H1 (cell line): ENCODE results near the gene JAKMIP3. TPM values are rescaled to one million over a fixed set of nuclear protein-coding genes. Genes with fewer than 3 reads are reported as not detected.

Experiments used
- CTCF ChIA-PET: fragments of 300-600 bp; sonication (Branson Sonifier 250); formaldehyde crosslinking; loops from one replicate; lab custom pipeline; 2021; ENCODE audit not compliant: partially characterized antibody; lab: Charles Lee
- POLR2A ChIA-PET: fragments of 300-600 bp; sonication (Branson Sonifier 250); formaldehyde crosslinking; loops from one replicate; lab custom pipeline; 2021; ENCODE audit warnings: inconsistent platforms; ENCODE audit not compliant: partially characterized antibody; lab: Charles Lee
- DNase-seq, 2 experiments: peaks; one replicate each; pipeline versions ENCODE4 v3.0.0 to v3.0.0-alpha.2; 2010 to 2022; ENCODE audit warnings: low spot score in 2 of 2, low read depth in 1 of 2, mixed read lengths in 1 of 2
- FAIRE-seq: peaks from 2 replicates; lab custom pipeline; 2011; peaks lifted over from hg19 to GRCh38; lab: Jason Lieb, UNC
- H2AFZ ChIP-seq: 2 replicates; pipeline ENCODE4 v1.8.1; 2012; ENCODE audit warnings: low read length, inconsistent platforms
- H2AK5ac ChIP-seq: 2 replicates; pipeline ENCODE4 v1.6.1; 2013; ENCODE audit warnings: low read depth, low read length
- H2BK120ac ChIP-seq: replicated peaks from 2 replicates; pipeline ENCODE3; 2013; ENCODE audit warnings: low read depth, low read length, inconsistent platforms
- H2BK12ac ChIP-seq: 2 replicates; pipeline ENCODE4 v1.6.1; 2013; ENCODE audit warnings: low read depth, low read length
- H2BK15ac ChIP-seq: 2 replicates; pipeline ENCODE4 v1.6.1; 2013; ENCODE audit warnings: low read length
- H2BK20ac ChIP-seq: 2 replicates; pipeline ENCODE4 v1.6.1; 2013; ENCODE audit warnings: low read length
- H2BK5ac ChIP-seq: 2 replicates; pipeline ENCODE4 v1.6.1; 2013; ENCODE audit warnings: low read depth, low read length
- H3K14ac ChIP-seq: 2 replicates; pipeline ENCODE4 v1.6.1; 2013; ENCODE audit warnings: inconsistent platforms; ENCODE audit not compliant: insufficient read length
- H3K18ac ChIP-seq: 2 replicates; pipeline ENCODE4 v1.6.1; 2013; ENCODE audit warnings: low read length; ENCODE audit errors: extremely low read depth
- H3K23ac ChIP-seq: 2 replicates; pipeline ENCODE4 v1.6.1; 2013; ENCODE audit warnings: inconsistent platforms; ENCODE audit not compliant: insufficient read length
- H3K23me2 ChIP-seq: 2 replicates; pipeline ENCODE4 v1.6.1; 2013; ENCODE audit warnings: low read depth, low read length
- H3K27ac ChIP-seq: 2 replicates; pipeline ENCODE4 v1.6.1; 2011; ENCODE audit warnings: low read depth, low read length, inconsistent platforms
- H3K27me3 ChIP-seq, 4 experiments: replicated peaks in 1 of 4; 1 replicate in 1 of 4; 2 replicates in 3 of 4; pipeline versions ENCODE4 v1.6.1 to v1.8.1; 2011 to 2013; ENCODE audit warnings: low read length in 3 of 4, mild to moderate bottlenecking in 3 of 4, inconsistent platforms in 2 of 4, mixed read lengths in 2 of 4, moderate library complexity in 1 of 4; ENCODE audit not compliant: control insufficient read depth in 3 of 4, insufficient read depth in 3 of 4; ENCODE audit errors: extremely low read depth in 1 of 4
- H3K36me3 ChIP-seq, 4 experiments: 2 replicates each; pipeline versions ENCODE4 v1.6.1 to v1.8.1; 2011 to 2013; ENCODE audit warnings: mild to moderate bottlenecking in 4 of 4, low read length in 3 of 4, moderate library complexity in 2 of 4, control low read depth in 1 of 4, inconsistent platforms in 1 of 4; ENCODE audit not compliant: insufficient read depth in 4 of 4, control insufficient read depth in 2 of 4
- H3K4ac ChIP-seq: replicated peaks from 2 replicates; pipeline ENCODE3; 2013; ENCODE audit warnings: low read length, low read depth, mixed read lengths, inconsistent platforms; ENCODE audit not compliant: insufficient read length
- H3K4me1 ChIP-seq, 4 experiments: replicated peaks in 1 of 4; 1 replicate in 1 of 4; 2 replicates in 3 of 4; pipeline versions ENCODE4 v1.6.1 to v1.8.1; 2011 to 2013; ENCODE audit warnings: low read length in 3 of 4, inconsistent platforms in 2 of 4, mixed read lengths in 1 of 4; ENCODE audit not compliant: insufficient read depth in 4 of 4, control insufficient read depth in 3 of 4
- H3K4me2 ChIP-seq, 2 experiments: 2 replicates each; pipeline versions ENCODE4 v1.6.1 to v1.8.1; 2011 to 2013; ENCODE audit warnings: low read depth in 2 of 2, low read length in 2 of 2, control low read depth in 1 of 2, inconsistent platforms in 1 of 2, mild to moderate bottlenecking in 1 of 2; ENCODE audit not compliant: insufficient read depth in 1 of 2
- H3K4me3 ChIP-seq, 4 experiments: fragments of 200-600, 300-600 bp in 1 of 4; sonication (generic), shearing (Covaris generic), sonication (Bioruptor Twin) in 1 of 4; 2 replicates each; pipeline versions ENCODE4 v1.5.1 to v1.8.1; 2011 to 2016; ENCODE audit warnings: low read length in 4 of 4, low read depth in 3 of 4, control low read depth in 2 of 4, inconsistent platforms in 2 of 4, mild to moderate bottlenecking in 2 of 4, mixed read lengths in 1 of 4, moderate library complexity in 1 of 4; ENCODE audit not compliant: insufficient read depth in 2 of 4; ENCODE audit errors: extremely low read depth in 1 of 4
- H3K56ac ChIP-seq: replicated peaks from 2 replicates; pipeline ENCODE3; 2013; ENCODE audit warnings: low read depth, mild to moderate bottlenecking, mixed read lengths, low read length, inconsistent platforms; ENCODE audit not compliant: insufficient read length
- H3K79me1 ChIP-seq: 2 replicates; pipeline ENCODE4 v1.6.1; 2013; ENCODE audit warnings: low read depth, low read length, control low read depth
- H3K79me2 ChIP-seq, 2 experiments: 2 replicates each; pipeline versions ENCODE4 v1.6.1 to v1.8.1; 2012 to 2013; ENCODE audit warnings: low read length in 2 of 2, mild to moderate bottlenecking in 2 of 2, inconsistent platforms in 1 of 2; ENCODE audit not compliant: insufficient read depth in 2 of 2, control insufficient read depth in 1 of 2
- H3K9ac ChIP-seq, 4 experiments: replicated peaks in 1 of 4; 1 replicate in 1 of 4; 2 replicates in 3 of 4; pipeline versions ENCODE4 v1.6.1 to v1.8.1; 2011 to 2013; ENCODE audit warnings: low read depth in 3 of 4, low read length in 3 of 4, control low read depth in 2 of 4, mild to moderate bottlenecking in 2 of 4, moderate library complexity in 2 of 4, inconsistent platforms in 1 of 4; ENCODE audit errors: extremely low read depth in 1 of 4
- H3K9me3 ChIP-seq, 2 experiments: 2 replicates each; pipeline versions ENCODE4 v1.6.1 to v1.8.1; 2012 to 2013; ENCODE audit warnings: mild to moderate bottlenecking in 2 of 2, moderate library complexity in 2 of 2, control low read depth in 1 of 2, inconsistent platforms in 1 of 2, low read depth in 1 of 2, low read length in 1 of 2, mixed read lengths in 1 of 2; ENCODE audit not compliant: insufficient read depth in 2 of 2
- H4K20me1 ChIP-seq, 2 experiments: replicated peaks in 1 of 2; 2 replicates each; pipeline versions ENCODE3 to v1.8.1; 2011 to 2013; ENCODE audit warnings: inconsistent platforms in 2 of 2, low read length in 2 of 2, mild to moderate bottlenecking in 1 of 2; ENCODE audit not compliant: insufficient read depth in 2 of 2, control insufficient read depth in 1 of 2
- H4K5ac ChIP-seq: 2 replicates; pipeline ENCODE4 v1.6.1; 2013; ENCODE audit warnings: low read length, low read depth, mixed read lengths, inconsistent platforms; ENCODE audit not compliant: insufficient read length
- H4K8ac ChIP-seq: 2 replicates; pipeline ENCODE4 v1.8.0; 2013; ENCODE audit warnings: mild to moderate bottlenecking, moderate library complexity, low read length, inconsistent platforms; ENCODE audit not compliant: insufficient read depth; ENCODE audit errors: extremely low read depth
- H4K91ac ChIP-seq: replicated peaks from 2 replicates; pipeline ENCODE3; 2013; ENCODE audit warnings: low read length, mixed read lengths, inconsistent platforms; ENCODE audit not compliant: insufficient read length
- BRCA1 ChIP-seq: IDR thresholded peaks from 2 replicates; pipeline ENCODE4 v1.6.1; 2012; ENCODE audit warnings: low read depth, low read length, improper control_type of control experiment
- CHD2 ChIP-seq: IDR thresholded peaks from 2 replicates; pipeline ENCODE4 v1.6.1; 2012; ENCODE audit warnings: low read length, improper control_type of control experiment
- EGR1 ChIP-seq: IDR thresholded peaks from 2 replicates; pipeline ENCODE4 v1.6.1; 2011; ENCODE audit warnings: low read depth, low read length, borderline replicate concordance
- KDM5A ChIP-seq: fragments of 200-600 bp; IDR thresholded peaks from 2 replicates; pipeline ENCODE4 v1.7.1; 2012; ENCODE audit warnings: mild to moderate bottlenecking, low read length, inconsistent platforms, mixed read lengths
- NANOG ChIP-seq: IDR thresholded peaks from 2 replicates; pipeline ENCODE4 v1.6.1; 2011; ENCODE audit warnings: low read length, low read depth, mild to moderate bottlenecking, inconsistent platforms; ENCODE audit not compliant: insufficient read depth, poor library complexity, severe bottlenecking
- RBBP5 ChIP-seq: IDR thresholded peaks from 2 replicates; pipeline ENCODE4 v1.7.1; 2012; ENCODE audit warnings: low read depth, mild to moderate bottlenecking, inconsistent platforms, low read length, moderate library complexity, borderline replicate concordance
- SIRT6 ChIP-seq: IDR thresholded peaks from one replicate; pipeline ENCODE4 v1.7.1; 2012; ENCODE audit warnings: low read length, inconsistent platforms
- SP1 ChIP-seq: IDR thresholded peaks from 2 replicates; pipeline ENCODE4 v1.6.1; 2011; ENCODE audit warnings: low read depth, low read length
- TAF1 ChIP-seq: IDR thresholded peaks from 2 replicates; pipeline ENCODE4 v1.6.1; 2011; ENCODE audit warnings: mild to moderate bottlenecking, low read depth, low read length
- WGBS, 2 experiments: shearing (Covaris generic) in 1 of 2; methylation state at CpG; one replicate each; pipeline versions ENCODE4 v1.1.6 to v1.1.7; 2013 to 2015; ENCODE audit warnings: low lambda C conversion rate in 2 of 2, mixed read lengths in 2 of 2, inconsistent platforms in 1 of 2, low coverage in 1 of 2, missing lambda C conversion rate in 1 of 2; ENCODE audit not compliant: insufficient replicate concordance in 2 of 2, insufficient coverage in 1 of 2, insufficient read length in 1 of 2; ENCODE audit errors: extremely low coverage in 1 of 2, missing lambda C conversion rate in 1 of 2; 5-methylcytosine and 5-hydroxymethylcytosine counted together
- polyA plus RNA-seq, 7 experiments: library from polyadenylated mRNA; depleted of rRNA in 3 of 7; stranded (reverse) in 5 of 7; unstranded in 2 of 7; fragments of >200 nt in 5 of 7; fragments of 200-250 nt in 2 of 7; gene quantifications; 1 replicate in 5 of 7; 2 replicates in 1 of 7; 4 replicates in 1 of 7; pipeline versions ENCODE4 v1.2.1 to v1.2.3, GENCODE V29; 2011 to 2013; ENCODE audit warnings: missing spikeins in 2 of 7, mixed read lengths in 2 of 7
- total RNA-seq: library from RNA; stranded (reverse); fragmentation: NEBNext Ultra II Directional; extraction: Animal tissue kit (Norgen Biotek cat#: 25700); gene quantifications from 2 replicates; pipeline ENCODE4 v1.2.1, GENCODE V29; 2021
- TF ChIP-seq, protein P1 (sequence below): IDR thresholded peaks from 2 replicates; pipeline ENCODE4 v1.6.1; 2012; ENCODE audit warnings: inconsistent platforms

Gene JAKMIP3
- total and polyA plus RNA-seq, 2 of the 8 experiments (the other 6 are each of a cell fraction or from before 2014, with no cell fraction given): 0.83 to 0.91 TPM

- H3K9ac ChIP-seq: no peak overlapping the region
- H3K18ac ChIP-seq: no peak overlapping the region
- 86% methylated on average over 14 of the region's 14 CpGs; no CpG with 5 or more reads in 1 of the 2 experiments for WGBS, 2 experiments
- peaks cover 0 to 4% of the 10 kb centered on the region in 2 experiments for H4K20me1 ChIP-seq
- no peak overlapping the region for H2BK5ac ChIP-seq
- DNase-seq (no peak), FAIRE-seq (no peak)
- ChIA-PET CTCF (interaction anchor here (0.5 to 2.6 kb wide), 5 partner anchors 11 to 432 kb away, joined by 3 to 17 read pairs (median 3); no protein-coding TSS in a partner anchor), POLR2A (interaction anchor here (1.2 kb wide), 1 partner anchor 12 kb away, joined by 3 read pairs; no protein-coding TSS in a partner anchor)
- H3K79me2 ChIP-seq: no peaks in the 10 kb centered on the region
- no peak overlapping the region for H3K4me2 ChIP-seq
- H3K27ac ChIP-seq: no peak overlapping the region
- no peak overlapping the region for H3K56ac ChIP-seq
- no peak overlapping the region for H2BK15ac ChIP-seq
- no peaks in the 10 kb centered on the region for H3K4me1 ChIP-seq
- H4K91ac ChIP-seq: no peak overlapping the region
- no peak overlapping the region for H2AFZ ChIP-seq
- no peaks in the 10 kb centered on the region for H3K9me3 ChIP-seq
- no peak overlapping the region; the same call in 1 of the 2 replicates for H4K8ac ChIP-seq
- no peak overlapping the region for H2BK120ac ChIP-seq
- H3K23ac ChIP-seq: no peak overlapping the region
- no peaks in the 10 kb centered on the region; the same call in 1 of the 2 replicates for H3K23me2 ChIP-seq
- H3K4me3 ChIP-seq: no peak overlapping the region
- no peak overlapping the region for H2BK20ac ChIP-seq
- H3K27me3 ChIP-seq: no peaks in the 10 kb centered on the region
- no peak overlapping the region for H2AK5ac ChIP-seq
- H4K5ac ChIP-seq: no peak overlapping the region
- no peaks in the 10 kb centered on the region for H3K79me1 ChIP-seq
- TF ChIP-seq BRCA1: no peak
- no peak for TF ChIP-seq SIRT6
- TF ChIP-seq RBBP5: no peak
- no peak for TF ChIP-seq KDM5A
- no peak for TF ChIP-seq CHD2
- TF ChIP-seq TAF1: no peak
- TF ChIP-seq, protein P1, sequence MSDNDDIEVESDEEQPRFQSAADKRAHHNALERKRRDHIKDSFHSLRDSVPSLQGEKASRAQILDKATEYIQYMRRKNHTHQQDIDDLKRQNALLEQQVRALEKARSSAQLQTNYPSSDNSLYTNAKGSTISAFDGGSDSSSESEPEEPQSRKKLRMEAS: no peak
- no peak for TF ChIP-seq NANOG
- no peak for TF ChIP-seq EGR1
- no peak for TF ChIP-seq SP1
- no peaks in the 10 kb centered on the region for H3K36me3 ChIP-seq
- no peak overlapping the region for H2BK12ac ChIP-seq
- no peak overlapping the region for H3K14ac ChIP-seq
- H3K4ac ChIP-seq: no peak overlapping the region
These were observed 45.0 kb downstream of the JAKMIP3 start for GRCh38 chr10:132110713-132111112.
